GM23248 (cell line): ENCODE measurements around the gene OR10H4.

Experiments used
- EZH2 ChIP-seq: fragments of 200-600 bp; sonication (generic); IDR thresholded peaks from 2 replicates; pipeline ENCODE4 v1.6.1; 2018; ENCODE audit warnings: antibody characterized with exemption, mild to moderate bottlenecking; ENCODE audit not compliant: insufficient read depth, poor library complexity, severe bottlenecking
- EZH2phosphoT487 ChIP-seq: fragments of 200-600 bp; sonication (generic); IDR thresholded peaks from 2 replicates; pipeline ENCODE4 v1.6.1; 2018; ENCODE audit warnings: antibody characterized with exemption, moderate library complexity, mild to moderate bottlenecking, low read depth; ENCODE audit not compliant: insufficient read depth

- TF ChIP-seq EZH2 (no peak), EZH2phosphoT487 (no peak)
These were observed 48.3 kb upstream of the OR10H4 start for GRCh38 chr19:15900504-15900903.
